Tibial nerve (tissue), 4 donors: ENCODE data around the gene GBP5. TPM values are rescaled to one million over a fixed set of nuclear protein-coding genes. Genes with fewer than 3 reads are reported as not detected.
"Not testable (repeated sequence)": the region's sequence is repeated elsewhere in the genome, so short reads cannot be mapped to it uniquely, and the experiment has no call there.

Experiments
- DNase-seq, 2 donors: peaks; one replicate each; pipeline ENCODE4 v3.0.0-alpha.2; 2019; ENCODE audit warnings: low spot score in 2 of 2
- H3K27ac ChIP-seq, 4 donors: fragments of 200-600 bp; sonication (generic) in 3 of 4; one replicate each; pipeline ENCODE4 v1.5.1; 2017 to 2019; ENCODE audit warnings: mild to moderate bottlenecking in 1 of 4
- H3K27me3 ChIP-seq, 2 donors: fragments of 200-600 bp; sonication (generic) in 1 of 2; one replicate each; pipeline versions ENCODE4 v1.5.1 to v1.6.0; 2017 to 2019
- H3K36me3 ChIP-seq, 3 donors: fragments of 200-600 bp; sonication (generic); one replicate each; pipeline ENCODE4 v1.5.1; 2018 to 2019
- H3K4me1 ChIP-seq, 4 donors: fragments of 200-600 bp; sonication (generic) in 3 of 4; one replicate each; pipeline ENCODE4 v1.5.1; 2017 to 2019
- H3K4me3 ChIP-seq, 4 donors: fragments of 200-600 bp; sonication (generic) in 3 of 4; one replicate each; pipeline ENCODE4 v1.5.1; 2017 to 2019; ENCODE audit warnings: mild to moderate bottlenecking in 1 of 4, moderate library complexity in 1 of 4
- H3K9me3 ChIP-seq, 4 donors: fragments of 200-600 bp; sonication (generic) in 3 of 4; one replicate each; pipeline ENCODE4 v1.5.1; 2017 to 2019
- EP300 ChIP-seq, 2 donors: sonication (generic); formaldehyde crosslinking; IDR thresholded peaks; one replicate each; pipeline ENCODE4 v1.6.1; 2017; ENCODE audit warnings: antibody characterized with exemption in 2 of 2, mild to moderate bottlenecking in 1 of 2
- POLR2A ChIP-seq, 2 donors: fragments of 450-650 bp; IDR thresholded peaks; one replicate each; pipeline ENCODE4 v1.6.1; 2017; ENCODE audit warnings: antibody characterized with exemption in 2 of 2, mild to moderate bottlenecking in 2 of 2, moderate library complexity in 2 of 2
- WGBS, 2 donors: methylation state at CpG; one replicate each; pipeline ENCODE4 v1.1.5; 2018; 5-methylcytosine and 5-hydroxymethylcytosine counted together
- total RNA-seq, 4 donors: library from RNA; depleted of rRNA; stranded (reverse); fragments of >200 nt; gene quantifications; one replicate each; pipeline ENCODE4 v1.1.0, GENCODE V29; 2016
- TF ChIP-seq, protein P1 (sequence below), 5 experiments: fragments of 200-600 bp in 3 of 5; fragments of 450-650 bp in 2 of 5; sonication (generic) in 3 of 5; IDR thresholded peaks; one replicate each; pipeline ENCODE4 v1.5.1; 2016 to 2019; ENCODE audit warnings: antibody characterized with exemption in 5 of 5, mild to moderate bottlenecking in 3 of 5, moderate library complexity in 2 of 5

The GBP5 gene
- total RNA-seq, 4 donors from 2014 or later: 0.78 to 3.9 (median 2.2) TPM

- no peaks in the 10 kb centered on the region for H3K36me3 ChIP-seq
- H3K4me1 ChIP-seq: no peaks in the 10 kb centered on the region
- H3K27ac ChIP-seq: no peak overlapping the region
- no peaks in the 10 kb centered on the region for H3K27me3 ChIP-seq
- H3K4me3 ChIP-seq: no peak overlapping the region
- TF ChIP-seq, protein P1, sequence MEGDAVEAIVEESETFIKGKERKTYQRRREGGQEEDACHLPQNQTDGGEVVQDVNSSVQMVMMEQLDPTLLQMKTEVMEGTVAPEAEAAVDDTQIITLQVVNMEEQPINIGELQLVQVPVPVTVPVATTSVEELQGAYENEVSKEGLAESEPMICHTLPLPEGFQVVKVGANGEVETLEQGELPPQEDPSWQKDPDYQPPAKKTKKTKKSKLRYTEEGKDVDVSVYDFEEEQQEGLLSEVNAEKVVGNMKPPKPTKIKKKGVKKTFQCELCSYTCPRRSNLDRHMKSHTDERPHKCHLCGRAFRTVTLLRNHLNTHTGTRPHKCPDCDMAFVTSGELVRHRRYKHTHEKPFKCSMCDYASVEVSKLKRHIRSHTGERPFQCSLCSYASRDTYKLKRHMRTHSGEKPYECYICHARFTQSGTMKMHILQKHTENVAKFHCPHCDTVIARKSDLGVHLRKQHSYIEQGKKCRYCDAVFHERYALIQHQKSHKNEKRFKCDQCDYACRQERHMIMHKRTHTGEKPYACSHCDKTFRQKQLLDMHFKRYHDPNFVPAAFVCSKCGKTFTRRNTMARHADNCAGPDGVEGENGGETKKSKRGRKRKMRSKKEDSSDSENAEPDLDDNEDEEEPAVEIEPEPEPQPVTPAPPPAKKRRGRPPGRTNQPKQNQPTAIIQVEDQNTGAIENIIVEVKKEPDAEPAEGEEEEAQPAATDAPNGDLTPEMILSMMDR (IDR thresholded peaks at IDR 0.05): no peak
- TF ChIP-seq POLR2A (IDR thresholded peaks at IDR 0.05) (no peak), EP300 (IDR thresholded peaks at IDR 0.05) (no peak)
- DNase-seq: no peak
- 92 to 98% methylated on average over 15 to 22 of the region's 25 CpGs for WGBS, 2 donors
- peaks cover 0 to 7% (median 0%) of the 10 kb centered on the region in 4 donors for H3K9me3 ChIP-seq
Observed at GRCh38 chr1:89302697-89303332, 30.2 kb upstream of the GBP5 start.

- H3K4me3 ChIP-seq, DNase-seq, H3K9me3 ChIP-seq, H3K27me3 ChIP-seq, H3K36me3 ChIP-seq, H3K27ac ChIP-seq, H3K4me1 ChIP-seq: not testable (repeated sequence)
- WGBS, 2 donors: 61 to 69% methylated on average over 3 of the region's 3 CpGs
Observed at GRCh38 chr1:89299739-89300463, 27.2 kb upstream of the GBP5 start.

DNA sequence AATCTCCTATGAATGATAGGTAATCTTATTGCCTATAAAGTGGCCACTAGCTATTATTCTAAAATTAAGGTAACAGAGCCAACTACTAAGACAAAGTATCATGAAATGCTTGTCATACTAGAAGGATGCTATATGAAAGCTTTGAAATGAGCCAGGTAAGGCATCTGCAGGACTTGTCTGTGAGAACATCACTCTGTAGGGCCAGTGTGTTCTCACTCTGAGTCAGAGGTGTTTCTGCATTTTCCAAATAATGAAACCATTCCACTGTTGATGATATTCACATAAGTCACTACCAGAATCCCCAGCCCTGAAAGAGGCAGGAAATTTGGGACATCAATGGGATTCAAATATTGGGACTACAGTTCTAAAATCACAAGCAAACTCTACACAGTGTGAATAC lies 25.8 kb upstream of the GBP5 start:
- TF ChIP-seq EP300 (IDR thresholded peaks at IDR 0.05) (no peak), POLR2A (IDR thresholded peaks at IDR 0.05) (no peak)
- TF ChIP-seq, protein P1 (IDR thresholded peaks at IDR 0.05): no peak
- H3K27ac ChIP-seq: no peak overlapping the region

DNA sequence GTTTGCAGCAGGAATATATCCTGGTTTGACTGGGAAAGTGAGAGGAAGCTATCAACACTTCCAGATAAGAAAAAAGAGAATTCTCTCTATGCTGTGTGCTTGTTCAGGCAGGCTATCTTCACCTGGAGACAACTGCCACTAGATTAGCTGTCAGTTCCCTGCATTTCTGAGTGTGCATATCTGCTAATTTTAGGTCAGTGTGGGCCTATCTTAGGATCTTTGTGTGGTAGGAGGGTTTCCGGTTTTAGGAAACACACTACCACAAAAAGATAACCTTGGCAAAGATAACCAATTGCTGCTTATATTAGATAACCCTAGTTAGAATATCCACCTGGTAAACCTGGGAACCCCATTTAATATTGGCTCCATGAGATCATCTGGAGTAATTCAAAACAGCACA lies 22.5 kb upstream of the GBP5 start:
- WGBS, 2 donors: 63 to 75% methylated on average over 1 of the region's 1 CpG
- Histone ChIP-seq H3K4me3 (no peak overlapping the region), H3K27me3 (no peaks in the 10 kb centered on the region)

More for the DNA sequence above, 25.8 kb upstream of the GBP5 start:
- Histone ChIP-seq H3K4me3 (no peak overlapping the region), H3K27me3 (no peaks in the 10 kb centered on the region), H3K36me3 (no peaks in the 10 kb centered on the region), H3K4me1 (no peaks in the 10 kb centered on the region), H3K9me3 (peaks cover 0 to 7% (median 0%) of the 10 kb centered on the region in 4 donors)
- no peak for DNase-seq

GRCh38 chr1:89291276-89291675 lies 18.6 kb upstream of the GBP5 start:
- peaks cover 0 to 22% (median 7%) of the 10 kb centered on the region in 4 donors for H3K4me1 ChIP-seq
- H3K9me3 ChIP-seq: no peaks in the 10 kb centered on the region
- no peak overlapping the region for H3K4me3 ChIP-seq
- no peak for DNase-seq
- H3K27me3 ChIP-seq: no peaks in the 10 kb centered on the region
- H3K36me3 ChIP-seq: no peaks in the 10 kb centered on the region
- no peak for TF ChIP-seq POLR2A (IDR thresholded peaks at IDR 0.05)
- TF ChIP-seq, protein P1 (IDR thresholded peaks at IDR 0.05): no peak
- 91 to 100% methylated on average over 2 of the region's 2 CpGs for WGBS, 2 donors
- H3K27ac ChIP-seq: no peak overlapping the region

More for the DNA sequence above, 22.5 kb upstream of the GBP5 start:
- no peaks in the 10 kb centered on the region for H3K9me3 ChIP-seq
- H3K4me1 ChIP-seq: no peaks in the 10 kb centered on the region
- no peak overlapping the region for H3K27ac ChIP-seq
- TF ChIP-seq POLR2A (IDR thresholded peaks at IDR 0.05) (no peak), EP300 (IDR thresholded peaks at IDR 0.05) (no peak)
- TF ChIP-seq, protein P1 (IDR thresholded peaks at IDR 0.05): no peak
- no peak for DNase-seq
- no peaks in the 10 kb centered on the region for H3K36me3 ChIP-seq
